ENCODE results near the gene SWI5.

Gene SWI5

DNA sequence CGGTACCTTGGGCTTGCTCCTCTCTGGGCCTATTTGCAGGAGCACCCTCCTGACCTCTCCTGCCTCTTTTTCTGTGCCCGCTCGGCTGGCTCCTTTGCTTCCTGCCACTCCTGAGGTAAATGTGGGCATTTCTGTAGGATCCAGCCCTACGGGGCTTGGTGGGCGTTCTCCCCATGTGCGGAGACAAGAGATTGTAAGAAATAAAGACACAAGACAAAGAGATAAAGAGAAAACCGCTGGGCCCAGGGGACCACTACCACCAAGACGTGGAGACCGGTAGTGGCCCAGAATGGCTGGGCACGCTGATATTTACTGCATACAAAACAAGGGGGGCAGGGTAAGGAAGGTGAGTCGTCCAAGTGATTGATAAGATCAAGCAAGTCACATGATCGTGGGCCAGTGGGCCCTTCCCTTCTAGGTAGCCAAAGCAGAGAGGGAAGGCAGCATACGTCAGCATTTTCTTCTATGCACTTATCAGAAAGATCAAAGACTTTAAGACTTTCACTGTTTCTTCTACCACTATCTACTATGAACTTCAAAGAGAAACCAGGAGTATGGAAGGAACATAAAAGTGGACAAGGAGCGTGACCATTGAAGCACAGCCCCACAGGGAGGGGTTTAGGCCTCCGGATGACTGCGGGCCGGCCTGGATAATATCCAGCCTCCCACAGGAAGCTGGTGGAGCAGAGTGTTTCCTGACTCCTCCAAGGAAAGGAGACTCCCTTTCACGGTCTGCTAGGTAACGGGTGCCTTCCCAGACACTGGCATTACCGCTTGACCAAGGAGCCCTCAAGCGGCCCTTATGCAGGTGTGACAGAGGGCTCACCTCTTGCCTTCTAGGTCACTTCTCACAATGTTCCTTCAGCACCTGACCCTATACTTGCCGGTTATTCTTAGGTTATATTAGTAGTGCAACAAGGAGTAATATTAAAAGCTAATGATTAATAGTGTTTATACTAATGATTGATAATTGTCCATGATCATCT lies 3.3 kb downstream of the SWI5 start:
- DNase-seq (ENCODE audit: low read depth): peak; percentile 36

DNA sequence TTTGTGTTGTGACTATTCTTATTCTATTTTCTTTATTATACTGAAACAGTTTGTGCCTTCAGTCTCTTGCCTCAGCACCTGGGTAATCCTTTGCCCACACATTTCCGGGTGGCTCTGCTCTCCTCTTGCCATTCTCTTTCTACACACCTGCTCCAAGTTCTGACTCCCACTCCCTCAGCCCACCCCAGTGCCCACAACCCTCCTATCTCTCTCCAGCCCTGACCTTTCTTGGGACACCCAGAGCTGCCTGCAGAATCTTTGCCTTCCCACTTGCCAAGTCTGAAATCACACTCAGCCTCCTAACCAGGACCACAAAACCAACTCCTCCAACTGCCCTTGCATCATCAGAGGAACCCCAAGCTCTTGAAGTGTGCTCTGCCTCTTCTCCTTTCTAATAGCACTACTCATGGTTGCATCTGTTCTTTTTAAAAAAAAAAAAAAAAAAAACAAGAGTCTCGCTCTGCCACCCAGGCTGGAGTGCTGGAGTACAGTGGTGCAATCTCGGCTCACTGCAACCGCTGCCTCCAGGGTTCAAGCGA lies 4.1 kb downstream of the SWI5 start:
- DNase-seq (ENCODE audit: low read depth): no peak

DNA sequence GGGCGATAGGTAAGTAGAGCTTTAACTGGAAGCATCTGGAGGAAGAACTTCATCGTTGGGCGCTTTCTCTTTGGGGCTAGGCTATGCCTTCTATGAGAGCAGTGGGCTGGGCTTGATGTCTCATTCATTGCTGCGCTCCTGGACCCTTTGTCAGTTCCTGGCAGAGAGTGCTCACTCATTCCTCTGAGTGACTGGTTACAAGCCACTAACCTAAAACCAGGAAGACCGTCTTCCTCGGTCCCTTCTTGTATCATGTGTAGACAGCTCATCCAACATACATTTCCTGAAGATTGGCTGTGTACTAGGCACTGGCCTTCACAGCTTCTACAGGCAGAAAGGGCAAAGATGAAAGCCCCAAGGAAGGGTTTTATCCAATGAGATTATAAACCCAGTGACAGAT lies 6.4 kb downstream of the SWI5 start:
- DNase-seq (ENCODE audit: low read depth): peak; percentile 79

DNA sequence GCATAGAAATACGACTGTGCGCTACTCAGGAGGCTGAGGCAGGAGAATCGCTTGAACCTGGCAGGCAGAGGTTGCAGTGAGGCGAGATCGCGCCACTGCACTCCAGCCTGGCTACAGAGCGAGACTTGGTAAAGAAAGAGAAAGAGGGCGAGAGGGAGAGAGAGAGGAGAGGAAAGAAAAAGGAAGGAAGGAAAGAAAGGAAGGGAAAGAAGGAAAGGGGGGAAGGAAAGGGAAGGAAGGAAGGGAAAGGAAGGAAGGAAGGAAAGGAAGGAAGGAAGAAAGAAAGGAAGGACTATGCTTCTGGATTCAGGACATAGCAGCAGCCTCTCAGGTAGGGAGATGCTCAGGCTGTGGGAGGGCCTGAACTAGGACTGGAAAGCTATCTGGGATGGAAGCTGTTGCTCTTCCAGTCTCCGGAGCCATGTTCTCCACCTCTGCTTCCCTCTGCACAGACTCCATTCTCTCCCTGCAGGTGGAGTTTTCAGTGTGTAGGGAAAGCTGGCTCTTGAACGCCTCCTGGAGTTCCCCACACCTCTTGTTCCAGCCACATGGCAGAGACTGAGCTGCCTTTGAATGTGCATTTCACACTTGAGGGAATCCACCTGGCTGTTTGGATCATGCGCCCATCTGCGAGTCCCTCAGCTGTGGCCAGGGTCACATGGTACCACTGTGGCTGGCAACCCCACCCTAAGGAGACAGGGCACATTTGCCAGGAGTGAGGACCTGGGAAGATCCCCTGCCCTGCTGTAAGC lies 9.1 kb downstream of the SWI5 start:
- DNase-seq (ENCODE audit: low read depth): no peak

DNA sequence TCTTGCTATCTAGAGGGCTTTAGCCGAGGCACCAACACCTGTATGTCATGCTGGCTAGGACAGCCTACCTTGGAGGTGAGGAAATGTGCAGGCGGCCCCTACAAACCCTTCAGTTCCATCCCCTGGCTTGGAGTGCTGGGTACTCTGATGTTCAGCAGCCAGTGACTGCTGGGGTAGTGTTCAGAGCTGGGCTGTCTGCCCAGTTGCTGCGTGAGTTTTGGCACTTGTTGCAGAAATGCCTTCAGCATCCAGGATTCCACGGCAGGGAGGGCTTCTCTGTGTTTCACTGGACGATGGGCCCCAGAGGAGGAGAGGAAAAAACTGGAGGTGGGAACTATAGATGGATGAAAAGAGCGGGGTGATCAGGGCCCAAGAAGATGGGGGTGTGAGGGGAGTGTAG lies 10.4 kb downstream of the SWI5 start:
- peak; percentile 38 for DNase-seq (ENCODE audit: low read depth)

DNA sequence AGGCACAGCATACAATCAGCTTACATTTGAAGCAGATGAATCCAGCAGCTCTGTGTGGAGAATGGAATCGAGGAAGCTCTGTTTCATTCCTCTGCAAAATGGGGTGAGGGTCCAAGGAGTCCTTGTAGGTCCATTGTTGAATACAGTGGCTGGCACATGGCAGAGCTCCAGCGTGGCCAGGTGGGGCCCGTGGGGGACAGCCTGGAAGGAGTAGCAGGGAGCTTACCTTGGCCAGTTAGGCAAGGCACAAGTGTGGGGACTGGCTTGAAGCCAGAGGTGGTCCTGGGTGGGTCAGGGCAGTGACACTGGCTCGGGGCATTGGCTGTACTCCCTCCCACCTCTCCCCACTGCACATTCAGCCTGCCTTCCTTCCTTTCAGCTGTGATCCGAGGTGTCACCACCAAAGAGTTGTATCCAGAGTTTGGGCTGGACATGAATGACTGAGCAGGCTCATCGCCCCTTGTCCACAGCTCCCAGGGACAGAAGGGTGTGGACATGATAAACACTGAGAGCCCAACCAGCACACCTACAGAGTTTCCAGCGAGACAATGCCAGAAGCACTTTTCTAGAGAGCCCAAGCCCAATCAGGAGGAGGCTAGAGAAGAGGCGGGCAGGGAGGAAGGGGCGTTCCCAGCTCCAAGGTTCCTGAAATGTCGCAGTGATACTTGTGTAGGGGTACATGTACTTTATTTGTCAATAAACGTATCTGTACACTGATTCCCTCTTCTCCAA lies 12.4 kb downstream of the SWI5 start:
- no peak for DNase-seq (ENCODE audit: low read depth)

DNA sequence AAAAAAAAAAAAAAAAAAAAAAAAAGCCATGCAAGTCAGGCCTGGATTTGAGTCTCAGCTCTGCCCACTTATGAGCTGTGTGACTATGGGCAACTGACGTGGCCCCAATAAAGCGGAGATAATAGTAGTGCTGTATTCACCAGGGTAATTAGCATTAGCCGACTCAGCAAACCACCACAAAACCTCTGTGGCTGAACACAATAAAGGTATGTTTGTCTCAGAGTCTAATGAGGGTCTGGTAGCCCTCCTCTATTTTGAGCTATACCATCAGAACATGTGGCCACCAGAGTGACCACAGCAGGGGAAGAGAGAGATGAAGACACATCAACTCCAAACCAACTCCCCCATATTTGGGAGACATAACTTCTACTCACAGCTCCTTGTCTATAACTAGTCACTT lies 15.9 kb downstream of the SWI5 start:
- no peak for DNase-seq (ENCODE audit: low read depth)

DNA sequence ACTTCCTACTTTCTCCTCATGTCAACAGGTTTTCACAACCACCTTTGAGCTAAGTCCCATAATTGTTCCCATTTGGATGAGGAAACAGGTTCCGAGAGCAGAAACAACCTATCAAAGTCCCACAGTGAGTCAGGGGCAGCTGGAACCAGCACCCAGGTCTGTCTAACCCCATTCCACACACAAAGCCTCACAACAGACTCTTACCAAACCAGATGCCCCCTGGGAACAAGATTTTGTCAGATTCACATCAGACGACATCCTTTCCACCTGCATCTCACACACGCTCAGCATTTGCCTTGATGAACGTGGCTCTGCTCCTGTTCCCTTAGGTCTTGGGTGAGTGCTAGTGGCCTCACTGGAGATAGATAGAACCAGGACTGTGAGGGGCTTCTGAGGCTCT lies 17.0 kb downstream of the SWI5 start:
- no peak for DNase-seq (ENCODE audit: low read depth)

DNA sequence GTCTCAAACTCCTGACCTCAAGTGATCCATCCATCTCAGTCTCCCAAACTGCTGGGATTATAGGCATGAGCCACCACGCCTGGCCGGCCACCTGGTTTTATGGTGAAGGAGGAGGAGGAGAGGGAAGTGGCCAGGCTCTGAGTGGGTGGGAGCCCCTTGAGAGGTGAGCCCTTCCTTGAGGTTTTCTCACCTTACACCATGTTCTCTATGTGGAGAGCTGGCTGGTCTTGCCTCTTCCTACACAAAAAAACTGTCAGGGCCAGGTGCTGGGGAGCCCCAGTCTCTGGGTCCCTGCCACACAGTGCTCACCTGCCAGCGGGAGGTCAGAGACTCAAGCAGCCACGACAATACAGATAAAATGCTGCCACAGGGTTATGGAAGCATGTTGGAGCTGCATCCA lies 18.1 kb downstream of the SWI5 start:
- no peak for DNase-seq (ENCODE audit: low read depth)

DNA sequence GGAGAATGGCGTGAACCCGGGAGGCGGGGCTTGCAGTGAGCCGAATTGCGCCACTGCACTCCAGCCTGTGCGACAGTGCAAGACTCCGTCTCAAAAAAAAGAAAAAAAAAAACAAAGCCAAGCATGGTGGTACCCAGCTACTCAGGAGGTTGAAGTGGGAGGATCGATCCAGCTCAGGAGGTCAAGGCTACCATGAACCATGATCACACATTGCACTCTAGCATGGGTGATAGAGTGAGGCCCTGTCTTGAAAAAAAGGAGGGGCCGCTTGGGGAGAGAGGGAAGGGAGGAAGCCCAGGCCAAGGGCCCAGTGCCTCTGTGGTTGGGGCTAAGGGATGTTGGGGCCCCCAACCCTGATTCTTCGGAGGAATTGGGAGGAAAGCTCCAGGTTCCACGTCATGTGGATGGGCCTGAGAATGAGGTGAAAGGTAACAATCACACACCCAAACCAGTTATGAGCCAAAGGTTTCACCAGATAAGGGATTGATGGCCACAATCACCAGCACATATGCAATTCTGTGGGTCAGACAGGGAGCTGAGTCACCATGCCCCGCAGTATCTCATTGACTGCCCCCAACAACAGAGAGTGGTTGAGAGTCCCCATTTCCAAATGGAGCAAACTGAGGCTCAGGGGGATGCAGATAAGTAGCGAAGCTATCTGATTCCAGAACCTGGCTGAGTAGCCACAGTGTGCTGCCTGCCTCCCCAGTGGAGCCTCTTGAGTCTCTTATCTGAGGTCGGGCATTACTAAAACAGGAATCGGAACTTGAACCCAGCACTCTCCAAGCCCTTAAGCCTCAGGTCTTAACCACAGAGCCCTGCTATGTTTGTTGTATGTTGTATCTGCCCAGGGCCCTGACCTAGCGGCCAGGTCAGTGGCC lies 20.5 kb downstream of the SWI5 start:
- DNase-seq (ENCODE audit: low read depth): no peak

DNA sequence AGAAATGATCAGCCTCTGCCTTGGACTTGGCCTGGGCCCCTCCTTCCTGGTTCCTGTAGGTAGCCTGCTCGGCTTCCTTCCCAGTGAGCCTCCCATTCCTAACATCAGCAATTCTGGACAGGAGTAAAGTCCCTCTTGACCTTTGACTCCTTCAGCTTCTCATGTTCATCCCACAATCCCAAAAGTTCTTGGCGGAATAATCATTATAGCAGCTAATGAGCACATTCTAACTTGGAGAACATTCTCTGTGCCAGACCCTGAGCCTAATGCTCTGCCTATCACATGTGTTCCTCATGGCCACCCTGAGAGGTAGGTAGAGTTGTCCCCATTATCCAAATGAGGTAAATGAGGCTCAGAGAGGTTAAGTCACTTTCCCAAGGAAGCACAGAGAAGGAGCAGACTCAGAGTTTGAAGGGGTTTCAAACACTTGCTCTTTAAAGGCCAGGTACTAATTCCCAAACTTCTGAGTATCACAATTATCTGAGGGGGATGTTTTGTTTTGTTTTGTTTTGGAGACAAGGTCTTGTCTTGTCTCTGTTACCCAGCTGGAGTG lies 21.2 kb downstream of the SWI5 start:
- no peak for DNase-seq (ENCODE audit: low read depth)

DNA sequence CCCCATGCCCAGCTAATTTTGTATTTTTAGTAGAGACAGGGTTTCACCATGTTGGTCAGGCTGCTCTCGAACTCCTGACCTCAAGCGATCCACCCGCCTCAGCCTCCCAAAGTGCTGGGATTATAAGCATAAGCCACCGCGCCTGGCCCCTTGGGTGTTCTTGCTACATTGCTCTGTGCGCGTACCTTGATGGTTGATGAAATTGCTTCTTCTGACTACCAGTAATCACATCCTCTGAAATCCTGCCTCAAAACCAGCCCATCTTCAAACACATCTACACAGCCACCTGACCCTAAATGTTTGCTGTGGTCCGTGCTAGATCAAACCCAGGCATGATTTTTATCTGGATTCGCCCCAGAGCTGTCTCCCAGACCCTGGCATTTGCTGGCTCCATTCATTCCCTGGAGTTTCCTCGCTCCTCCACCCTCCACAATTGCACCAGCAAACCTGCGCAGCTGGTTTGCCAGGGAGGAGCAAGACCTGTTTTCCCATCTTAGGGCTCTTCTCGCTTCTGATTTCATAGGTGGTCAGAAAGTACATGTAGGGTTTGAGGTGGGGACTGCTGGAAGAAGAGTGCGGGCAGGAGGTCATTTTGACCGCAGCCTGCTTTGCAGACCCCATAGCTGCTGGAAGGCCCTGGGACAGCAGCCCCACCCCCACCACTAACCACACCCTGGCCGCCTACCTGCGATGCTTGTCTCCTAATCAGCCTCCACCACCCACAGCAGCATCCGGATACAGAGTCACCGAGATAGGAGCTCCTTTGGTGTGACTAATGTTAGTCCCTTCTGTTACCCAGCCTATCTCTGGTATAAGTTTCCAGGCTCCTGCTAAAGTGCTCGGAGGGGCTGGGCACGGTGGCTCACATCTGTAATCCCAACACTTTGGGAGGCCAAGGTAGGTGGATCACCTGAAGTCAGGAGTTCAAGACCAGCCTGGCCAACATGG lies 22.7 kb downstream of the SWI5 start:
- DNase-seq (ENCODE audit: low read depth): no peak

DNA sequence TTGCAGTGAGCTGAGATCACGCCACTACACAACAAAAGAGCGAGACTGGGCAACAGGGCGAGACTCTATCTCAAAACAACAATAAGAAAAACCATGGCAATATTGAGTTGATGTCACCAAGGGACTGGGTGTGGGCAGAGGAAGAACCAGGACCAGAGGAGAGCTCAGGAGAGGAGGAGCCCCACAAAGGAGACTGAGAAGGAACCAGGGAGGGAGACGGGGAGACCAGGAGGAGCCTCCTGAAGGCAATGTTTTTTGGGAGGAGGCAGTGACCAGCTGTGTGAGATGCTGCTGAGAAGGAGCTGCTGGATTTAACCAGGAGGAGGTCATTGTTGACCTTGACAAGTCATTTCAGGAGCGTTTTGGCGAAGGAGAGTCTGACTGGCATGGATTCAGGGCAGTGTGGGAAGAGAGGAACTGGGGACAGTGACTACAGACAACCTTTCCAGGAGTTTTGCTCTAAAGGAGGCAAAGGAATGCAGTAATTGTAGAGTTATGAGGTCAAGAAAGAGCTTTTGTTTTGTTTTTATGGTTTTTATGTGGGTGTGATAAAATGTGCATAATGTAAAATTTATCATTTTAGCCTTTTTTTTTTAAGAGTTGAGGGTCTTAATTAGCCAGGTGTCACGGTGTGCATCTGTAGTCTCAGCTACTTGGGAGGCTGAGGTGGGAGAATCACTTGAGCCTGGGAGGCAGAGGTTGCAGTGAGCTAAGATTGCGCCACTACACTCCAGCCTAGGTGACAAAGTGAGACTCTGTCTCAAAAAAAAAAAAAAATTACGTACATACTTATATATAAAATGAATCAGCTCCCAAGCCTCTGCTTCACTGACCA lies 28.3 kb downstream of the SWI5 start:
- peak; percentile 56 for DNase-seq (ENCODE audit: low read depth)

DNA sequence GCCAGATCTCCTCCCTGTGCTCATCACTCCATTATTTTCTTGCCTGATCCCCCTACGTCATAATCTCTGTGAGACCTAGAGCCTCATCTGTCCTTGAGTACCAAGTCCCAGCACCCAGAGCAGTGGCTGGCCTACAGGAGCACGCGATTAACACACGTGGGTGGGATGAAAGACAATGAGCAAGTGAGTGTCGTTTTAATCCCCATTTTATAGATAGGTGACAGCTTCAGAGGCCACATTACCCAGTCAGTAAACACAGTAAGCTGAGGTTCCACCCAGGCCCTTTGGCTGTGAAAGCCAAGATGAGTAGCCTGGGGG lies 28.9 kb downstream of the SWI5 start:
- DNase-seq (ENCODE audit: low read depth): no peak

DNA sequence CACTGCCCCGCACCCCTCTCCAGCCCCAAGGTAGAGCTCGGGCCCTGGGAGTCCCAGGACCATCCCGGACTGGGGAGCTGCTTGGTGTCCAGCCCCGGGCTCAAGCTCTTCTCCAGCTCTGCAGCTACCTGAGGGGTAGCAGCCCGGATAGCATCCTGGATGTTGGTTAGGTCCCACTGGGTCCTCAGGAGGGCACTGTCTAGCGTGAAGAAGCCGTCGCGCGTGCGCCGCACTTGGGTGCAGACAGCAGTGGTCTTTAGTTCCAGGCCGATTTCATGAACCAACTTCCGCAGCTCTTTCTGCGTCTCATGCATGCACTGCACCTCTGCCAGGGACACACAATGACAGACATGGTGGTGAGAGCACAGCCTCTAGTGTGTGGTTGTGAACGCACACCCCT lies 33.5 kb downstream of the SWI5 start:
- no peak for DNase-seq (ENCODE audit: low read depth)

DNA sequence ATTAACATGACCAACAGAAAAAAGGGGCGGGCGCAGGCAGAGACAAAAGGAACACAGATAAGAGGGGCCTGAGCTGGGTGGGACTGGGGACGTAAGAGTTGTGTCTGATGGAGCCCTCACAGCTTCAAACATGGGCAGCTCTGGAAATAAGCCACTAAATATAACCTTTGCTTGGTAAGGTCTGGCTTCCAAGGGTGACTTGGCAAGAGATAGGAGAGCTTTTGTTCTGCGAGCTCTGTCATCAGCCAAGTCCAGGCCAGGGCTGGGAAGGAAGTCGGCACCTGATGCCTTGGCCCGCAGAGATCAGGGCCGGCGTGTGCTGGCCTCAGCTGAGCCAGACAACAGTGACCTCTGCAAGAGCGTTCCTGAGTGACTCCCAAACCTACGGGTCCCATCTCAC lies 34.4 kb downstream of the SWI5 start:
- no peak for DNase-seq (ENCODE audit: low read depth)

DNA sequence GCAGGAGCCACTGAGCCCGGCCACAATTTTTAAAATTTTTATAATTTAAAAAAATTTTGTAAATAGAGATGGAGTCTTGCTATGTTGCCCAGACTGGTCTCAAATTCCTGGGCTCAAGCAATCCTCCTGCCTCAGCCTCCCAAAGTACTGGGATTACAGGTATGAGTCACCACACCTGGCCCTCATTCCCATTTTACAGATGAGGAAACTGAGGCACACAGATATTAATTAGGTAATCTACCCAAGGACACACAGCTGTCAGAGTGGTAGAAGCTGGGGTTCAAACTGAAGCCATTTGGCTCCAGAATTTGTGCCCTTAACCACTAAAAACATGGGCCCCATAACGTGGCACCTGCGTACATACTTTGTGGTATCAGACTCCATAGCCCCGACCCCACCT lies 38.6 kb downstream of the SWI5 start:
- no peak for DNase-seq (ENCODE audit: low read depth)

DNA sequence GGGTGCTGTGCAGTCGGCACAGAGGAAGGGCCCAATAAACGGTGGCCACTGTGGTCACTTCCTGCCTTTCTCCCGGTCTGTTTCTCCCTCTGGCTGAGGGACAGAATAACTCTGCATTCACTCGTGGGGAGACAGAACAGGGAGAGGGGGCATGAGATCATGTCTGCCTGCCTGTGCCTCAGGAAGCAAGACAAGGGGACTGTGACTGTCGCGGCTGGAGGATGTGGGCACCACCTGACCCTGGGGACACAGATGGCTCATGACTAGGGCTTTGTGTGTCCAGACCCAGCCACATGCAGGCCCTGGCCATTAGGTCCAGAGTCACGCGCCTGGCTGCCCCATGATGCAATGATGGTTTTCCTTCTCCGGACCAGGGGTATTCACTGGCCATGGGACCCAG lies 40.3 kb downstream of the SWI5 start:
- no peak for DNase-seq (ENCODE audit: low read depth)

DNA sequence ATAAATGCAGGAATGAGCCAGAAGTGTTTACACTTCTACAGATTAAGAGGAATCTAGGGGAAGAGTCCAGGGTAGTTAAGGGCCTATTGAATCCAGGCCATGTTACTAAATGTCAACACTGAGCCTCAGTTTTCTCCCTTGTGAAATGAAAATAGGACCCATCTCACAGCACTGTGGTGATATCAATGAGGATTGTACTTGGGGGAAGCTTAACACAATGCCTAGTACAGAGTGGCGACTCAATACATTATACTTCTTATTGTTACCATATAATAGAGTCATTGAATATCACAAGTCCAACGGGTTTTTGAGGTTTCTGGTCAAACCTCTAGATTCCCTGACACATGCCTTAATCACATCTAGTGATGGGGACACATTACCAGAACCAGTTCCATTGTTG lies 41.6 kb downstream of the SWI5 start:
- no peak for DNase-seq (ENCODE audit: low read depth)

All from EH (cell line).